Measurements from ENCODE around the gene SGPP2. TPM values are rescaled to one million over a fixed set of nuclear protein-coding genes. Genes with fewer than 3 reads are reported as not detected.

Gene SGPP2
- total RNA-seq: not detected in 2 replicates

GRCh38 chr2:222424276-222424728 lies at the start of gene SGPP2:
Gene SGPP2, plus strand, starts transcription at chr2:222424543. Its CDS starts 60 bp downstream, at chr2:222424603.
- no peak within 1 kb of the TSS for H3K4me3 ChIP-seq (ENCODE audit: low read depth, low read length)
- TF ChIP-seq CTCF (IDR thresholded peaks at IDR 0.05; ENCODE audit: insufficient read depth, low read depth, low read length): no peak
- no peak for DNase-seq (ENCODE audit: low read depth)

GRCh38 chr2:222375798-222376197 lies 48.5 kb upstream of the SGPP2 start:
- DNase-seq (ENCODE audit: low read depth): no peak
- TF ChIP-seq CTCF (IDR thresholded peaks at IDR 0.05; ENCODE audit: insufficient read depth, low read depth, low read length): no peak
- no peak overlapping the region for H3K4me3 ChIP-seq (ENCODE audit: low read depth, low read length)

- no peak overlapping the region for H3K4me3 ChIP-seq (ENCODE audit: low read depth, low read length)
- DNase-seq (ENCODE audit: low read depth): no peak
- TF ChIP-seq CTCF (IDR thresholded peaks at IDR 0.05; ENCODE audit: insufficient read depth, low read depth, low read length): no peak
Measured at GRCh38 chr2:222380456-222380855, 43.9 kb upstream of the SGPP2 start.

GRCh38 chr2:222381566-222381965 lies 42.8 kb upstream of the SGPP2 start:
- DNase-seq (ENCODE audit: low read depth): no peak
- H3K4me3 ChIP-seq (ENCODE audit: low read depth, low read length): no peak overlapping the region
- no peak for TF ChIP-seq CTCF (IDR thresholded peaks at IDR 0.05; ENCODE audit: insufficient read depth, low read depth, low read length)

GRCh38 chr2:222383255-222383654 lies 41.1 kb upstream of the SGPP2 start:
- no peak for TF ChIP-seq CTCF (IDR thresholded peaks at IDR 0.05; ENCODE audit: insufficient read depth, low read depth, low read length)
- no peak overlapping the region for H3K4me3 ChIP-seq (ENCODE audit: low read depth, low read length)
- DNase-seq (ENCODE audit: low read depth): no peak

GRCh38 chr2:222391743-222392285 lies 32.5 kb upstream of the SGPP2 start:
- no peak overlapping the region for H3K4me3 ChIP-seq (ENCODE audit: low read depth, low read length)
- DNase-seq (ENCODE audit: low read depth): no peak
- TF ChIP-seq CTCF (IDR thresholded peaks at IDR 0.05; ENCODE audit: insufficient read depth, low read depth, low read length): no peak

- H3K4me3 ChIP-seq (ENCODE audit: low read depth, low read length): no peak overlapping the region
- no peak for DNase-seq (ENCODE audit: low read depth)
- no peak for TF ChIP-seq CTCF (IDR thresholded peaks at IDR 0.05; ENCODE audit: insufficient read depth, low read depth, low read length)
Measured at GRCh38 chr2:222393733-222394267, 30.5 kb upstream of the SGPP2 start.
